Psoas muscle (tissue), 8 donors: Measurements from ENCODE around the gene TMEM258. TPM values are rescaled to one million over a fixed set of nuclear protein-coding genes. Genes with fewer than 3 reads are reported as not detected.

Source experiments
- ATAC-seq, 4 donors: fragments of 200-7000 bp; cut with Tn5 transposase; one replicate each; pipeline ENCODE4 v1.9.1; 2020; ENCODE audit warnings: moderate library complexity in 3 of 4, mild to moderate bottlenecking in 2 of 4
- DNase-seq, 2 donors: peaks; one replicate each; pipeline ENCODE4 v3.0.0-alpha.2; 2020
- H3K27ac ChIP-seq: fragments of 200-600 bp; one replicate; pipeline ENCODE4 v1.8.0; 2022
- H3K27me3 ChIP-seq, 3 donors: fragments of 200-600 bp in 1 of 3; one replicate each; pipeline versions ENCODE4 v1.6.1 to v1.8.0; 2013 to 2022; ENCODE audit warnings: low read length in 2 of 3, mild to moderate bottlenecking in 2 of 3, moderate library complexity in 1 of 3; ENCODE audit not compliant: insufficient read depth in 3 of 3
- H3K36me3 ChIP-seq, 2 donors: fragments of 200-600 bp in 1 of 2; one replicate each; pipeline versions ENCODE4 v1.6.1 to v1.8.0; 2013 to 2022; ENCODE audit warnings: low read depth in 1 of 2, mild to moderate bottlenecking in 1 of 2, moderate library complexity in 1 of 2; ENCODE audit not compliant: insufficient read depth in 1 of 2
- H3K4me1 ChIP-seq: fragments of 200-600 bp; one replicate; pipeline ENCODE4 v1.8.0; 2022
- H3K4me3 ChIP-seq: fragments of 200-600 bp; one replicate; pipeline ENCODE4 v1.8.0; 2022; ENCODE audit warnings: mild to moderate bottlenecking
- H3K9me3 ChIP-seq: fragments of 200-600 bp; one replicate; pipeline ENCODE4 v1.8.0; 2022
- CTCF ChIP-seq: fragments of 200-600 bp; IDR thresholded peaks from one replicate; pipeline ENCODE4 v1.8.0; 2022; ENCODE audit warnings: antibody characterized with exemption
- WGBS, 3 donors: extraction: QIAGEN DNeasy Blood & Tissue Kit; methylation state at CpG; one replicate each; pipeline versions ENCODE4 v1.1.6 to v1.1.7; 2013; 5-methylcytosine and 5-hydroxymethylcytosine counted together
- intact Hi-C, 2 donors: fragments of 100-400 bp; cut with DNase I; formaldehyde crosslinking; loops; one replicate each; pipeline versions ENCODE4 v1.11.0 to v1.14.2; 2022
- polyA plus RNA-seq, 3 donors: library from polyadenylated mRNA; stranded (reverse); fragments of 200-250 nt; gene quantifications; one replicate each; pipeline ENCODE4 v1.2.3, GENCODE V29; 2013
- total RNA-seq, 4 donors: library from RNA; stranded (reverse); fragmentation: NEBNext Ultra II Directional in 2 of 4; extraction: Animal tissue kit (Norgen Biotek cat#: 25700) in 2 of 4; gene quantifications; one replicate each; pipeline versions ENCODE4 v1.2.1 to v1.2.4, GENCODE V29; 2021 to 2023
- donor health status: healthy with polysubstance abuse.
- donor health status: DM: no; HTN: no; CAD: no; lungs with moderate emphysema.
- donor health status: Bipolar disorder and iron deficiency.
- donor health status: healthy.
- donor health status: DM: yes; HTN: yes; CAD: no.
- donor health status: DM: no; HTN: no; CAD: no.
- donor health status: DM: no; HTN: no; CAD: no.
- donor health status: DM: yes; HTN: yes; CAD: no.

Gene TMEM258
- total and polyA plus RNA-seq, 7 donors, result 76.0 to 177 (median 93.2) TPM

GRCh38 chr11:61742391-61742790, 50.0 kb downstream of the TMEM258 start:
- Histone ChIP-seq H3K36me3 (peaks cover 0 to 29% of the 10 kb centered on the region in 2 donors), H3K4me3 (no peak overlapping the region), H3K4me1 (no peaks in the 10 kb centered on the region), H3K27ac (no peak overlapping the region), H3K9me3 (no peaks in the 10 kb centered on the region), H3K27me3 (no peaks in the 10 kb centered on the region)
- whole genome bisulfite sequencing, 3 donors, result 47 to 53% (median 49%) methylated on average over 7 of the region's 7 CpGs
- no peak for DNase-seq
- no peak for TF ChIP-seq CTCF
- ATAC-seq, result no peak
- intact Hi-C loops, result no loop called here

- Histone ChIP-seq H3K36me3 (peaks cover 0 to 52% of the 10 kb centered on the region in 2 donors), H3K27me3 (no peaks in the 10 kb centered on the region), H3K4me1 (no peaks in the 10 kb centered on the region), H3K4me3 (no peak overlapping the region), H3K27ac (no peak overlapping the region), H3K9me3 (no peaks in the 10 kb centered on the region)
- DNase-seq (no peak), ATAC-seq (no peak)
- 46 to 55% (median 55%) methylated on average over 6 to 7 of the region's 7 CpGs for WGBS, 3 donors
- no peak for TF ChIP-seq CTCF
- intact Hi-C loops, result loop anchor here in 1 of 2 donors (10.0 kb wide), 1 partner anchor 265 kb away; no protein-coding TSS in a partner anchor
Measured at GRCh38 chr11:61739966-61740365, 52.4 kb downstream of the TMEM258 start.

- Histone ChIP-seq H3K9me3 (no peaks in the 10 kb centered on the region), H3K27ac (no peak overlapping the region), H3K27me3 (no peaks in the 10 kb centered on the region), H3K4me3 (no peak overlapping the region), H3K4me1 (no peaks in the 10 kb centered on the region), H3K36me3 (peaks cover 0 to 55% of the 10 kb centered on the region in 2 donors)
- ATAC-seq, result no peak
- WGBS, 3 donors, result 84 to 95% (median 85%) methylated on average over 14 to 15 of the region's 15 CpGs
- intact Hi-C loops, result loop anchor here in 1 of 2 donors (10.0 kb wide), 1 partner anchor 265 kb away; no protein-coding TSS in a partner anchor
- TF ChIP-seq CTCF, result no peak
- DNase-seq, result no peak
Measured at GRCh38 chr11:61739413-61739812, 53.0 kb downstream of the TMEM258 start.

Other genes starting within 250 kb of the TMEM258 start
- gene SYT7, start 211.5 kb downstream of the TMEM258 start, total RNA-seq, result 1 to 10 TPM; 1.9 to 2.8 (median 2.1) TPM
- gene SYT7, start 211.5 kb downstream of the TMEM258 start, polyA plus RNA-seq, result 1 to 10 TPM in 2 of 3 donors, under 1 TPM in 1; 0.96 to 3.5 (median 1.4) TPM
- gene DAGLA, start 112.2 kb downstream of the TMEM258 start, total RNA-seq, result 1 to 10 TPM; 1.9 to 5.1 (median 3.3) TPM
- 1 to 10 TPM in 2 of 3 donors, under 1 TPM in 1; 0.57 to 2.1 (median 1.7) TPM for gene DAGLA, start 112.2 kb downstream of the TMEM258 start, polyA plus RNA-seq
- under 1 TPM in 3 of 4 donors, not detected in 1; 0.15 to 0.24 (median 0.24) TPM for gene MYRF, start 40.0 kb downstream of the TMEM258 start, total RNA-seq
- under 1 TPM; 0.01 to 0.08 (median 0.08) TPM for gene MYRF, start 40.0 kb downstream of the TMEM258 start, polyA plus RNA-seq
- gene FEN1, start 312 bp upstream of the TMEM258 start, total RNA-seq, result 10 to 100 TPM in 2 of 4 donors, 1 to 10 TPM in 2; 5.7 to 10.5 (median 8.5) TPM
- 10 to 100 TPM; 10.3 to 30.3 (median 17.1) TPM for gene FEN1, start 312 bp upstream of the TMEM258 start, polyA plus RNA-seq
- gene FADS1, start 24.4 kb upstream of the TMEM258 start, total RNA-seq, result 10 to 100 TPM; 13.7 to 93.2 (median 20.6) TPM
- gene FADS1, start 24.4 kb upstream of the TMEM258 start, polyA plus RNA-seq, result 10 to 100 TPM in 2 of 3 donors, 1 to 10 TPM in 1; 8.6 to 70.8 (median 16.9) TPM
- gene FADS2, start 35.7 kb upstream of the TMEM258 start, total RNA-seq, result 1 to 10 TPM; 3.3 to 8.4 (median 6.0) TPM
- gene FADS2, start 35.7 kb upstream of the TMEM258 start, polyA plus RNA-seq, result 1 to 10 TPM; 2.2 to 5.5 (median 3.6) TPM
- 100 to 1,000 TPM in 1 of 4 donors, 10 to 100 TPM in 3; 49.3 to 247 (median 57.9) TPM for gene FADS3, start 98.9 kb upstream of the TMEM258 start, total RNA-seq
- 100 to 1,000 TPM in 1 of 3 donors, 10 to 100 TPM in 2; 26.5 to 392 (median 50.9) TPM for gene FADS3, start 98.9 kb upstream of the TMEM258 start, polyA plus RNA-seq
- gene RAB3IL1, start 125.0 kb upstream of the TMEM258 start, total RNA-seq, result 1 to 10 TPM; 4.9 to 5.9 (median 4.9) TPM
- 1 to 10 TPM; 1.7 to 5.1 (median 3.5) TPM for gene RAB3IL1, start 125.0 kb upstream of the TMEM258 start, polyA plus RNA-seq
- gene BEST1, start 157.8 kb upstream of the TMEM258 start, total RNA-seq, result 1 to 10 TPM in 2 of 4 donors, under 1 TPM in 2; 0.81 to 2.1 (median 1.2) TPM
- gene BEST1, start 157.8 kb upstream of the TMEM258 start, polyA plus RNA-seq, result 1 to 10 TPM; 1.3 to 9.8 (median 1.5) TPM
- gene FTH1, start 175.0 kb upstream of the TMEM258 start, total RNA-seq, result 1,000 to 10,000 TPM; 2,269 to 5,499 (median 3,297) TPM
- gene FTH1, start 175.0 kb upstream of the TMEM258 start, polyA plus RNA-seq, result over 10,000 TPM in 1 of 3 donors, 1,000 to 10,000 TPM in 2; 2,316 to 16,176 (median 3,132) TPM